IPS-NIHi7 (cell line): ENCODE measurements around the gene ELP2.
"Not testable (repeated sequence)": the region's sequence is repeated elsewhere in the genome, so short reads cannot be mapped to it uniquely, and the experiment has no call there.

Experiments used
- DNase-seq: peaks from one replicate; pipeline ENCODE4 v3.0.0; 2012; ENCODE audit warnings: mixed read lengths; ENCODE audit errors: extremely low spot score

Gene ELP2

DNA sequence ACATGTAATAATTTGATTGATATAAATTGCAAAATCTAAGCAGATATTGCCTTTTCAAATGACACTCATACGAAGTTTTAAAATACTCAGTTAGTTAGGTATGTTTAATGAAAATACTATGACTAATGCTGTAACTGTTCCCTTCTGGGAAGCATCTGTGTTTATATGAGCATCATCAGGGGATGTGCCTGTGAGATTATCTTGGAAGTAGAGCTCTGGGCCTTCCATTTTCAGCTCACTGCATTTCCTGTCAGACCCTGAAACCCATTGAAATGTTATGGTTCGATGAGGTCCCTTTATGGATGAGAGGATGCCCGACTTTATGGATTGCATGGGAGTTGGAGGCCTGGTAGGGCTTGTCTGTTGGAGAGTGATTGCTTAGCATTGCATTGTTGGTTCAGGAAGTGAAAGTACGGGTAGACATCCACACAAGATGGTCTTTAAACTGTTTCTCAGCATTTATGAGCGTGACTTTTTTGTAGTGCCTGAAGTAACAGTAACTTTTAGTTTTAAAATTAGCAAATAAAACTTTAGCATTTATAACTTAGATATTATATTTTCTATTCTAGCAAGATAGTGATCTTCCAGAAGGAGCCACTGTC lies 28.7 kb downstream of the ELP2 start:
- DNase-seq: no peak

DNA sequence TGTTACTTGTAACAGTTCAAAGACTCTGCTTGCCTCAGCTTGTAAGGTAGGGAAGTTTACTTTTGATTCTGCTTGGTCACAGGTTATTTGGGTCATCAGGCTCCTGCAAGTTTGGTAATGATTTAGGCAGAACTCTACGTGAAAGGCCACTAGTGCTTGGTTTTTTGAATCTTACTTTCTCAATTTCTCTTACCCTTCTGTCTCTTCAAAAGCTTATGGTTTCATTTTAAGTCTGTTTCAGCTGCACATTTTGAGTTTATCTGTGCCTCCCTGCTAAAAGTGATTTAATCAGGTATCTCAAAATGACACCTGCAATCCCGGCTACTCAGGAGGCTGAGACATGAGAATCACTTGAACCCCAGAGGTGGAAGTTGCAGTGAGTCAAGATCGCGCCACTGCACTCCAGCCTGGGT lies 31.3 kb downstream of the ELP2 start:
- DNase-seq: no peak

DNA sequence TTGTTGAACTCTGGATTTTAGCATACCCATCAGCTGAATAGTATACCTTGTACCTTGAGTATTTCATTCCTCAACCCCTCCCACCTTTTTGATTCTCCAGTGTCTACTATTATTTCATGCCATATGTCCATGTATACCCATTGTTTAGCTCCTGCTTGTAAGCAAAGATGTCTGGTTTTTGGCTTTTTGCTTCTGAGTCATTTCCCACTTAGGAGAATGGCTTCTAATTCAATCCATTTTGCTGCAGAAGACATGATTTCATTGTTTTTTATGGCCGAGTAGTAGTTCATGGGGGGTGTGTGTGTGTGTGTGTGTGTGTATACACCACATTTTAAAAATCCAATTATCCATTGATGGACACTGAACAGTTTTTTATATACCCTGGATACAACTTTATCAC lies 33.3 kb downstream of the ELP2 start:
- no peak for DNase-seq

DNA sequence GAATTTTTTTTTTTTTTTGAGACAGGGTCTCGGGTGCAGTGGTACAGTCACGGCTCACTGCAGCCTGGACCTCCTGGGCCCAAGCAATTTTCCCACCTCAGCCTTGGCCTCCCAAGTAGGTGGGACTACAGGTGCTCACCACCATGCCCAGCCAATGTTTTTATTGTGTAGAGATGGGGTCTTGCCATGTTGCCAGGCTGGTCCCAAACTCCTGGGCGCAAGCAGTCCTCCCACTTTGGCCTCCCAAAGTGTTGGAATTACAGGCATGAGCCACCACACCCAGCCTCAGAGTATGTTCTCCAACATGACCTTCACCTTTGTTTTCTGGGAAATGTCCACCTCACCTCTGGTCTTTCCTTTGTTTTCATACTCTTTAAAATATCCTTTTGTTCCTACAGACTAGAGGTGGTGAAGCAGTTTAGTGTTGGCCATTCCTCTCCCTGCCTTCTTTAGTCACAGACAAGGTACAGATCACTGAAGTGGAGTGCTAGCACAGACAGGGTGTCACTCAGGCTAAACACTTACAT lies 38.1 kb downstream of the ELP2 start:
- DNase-seq: no peak

DNA sequence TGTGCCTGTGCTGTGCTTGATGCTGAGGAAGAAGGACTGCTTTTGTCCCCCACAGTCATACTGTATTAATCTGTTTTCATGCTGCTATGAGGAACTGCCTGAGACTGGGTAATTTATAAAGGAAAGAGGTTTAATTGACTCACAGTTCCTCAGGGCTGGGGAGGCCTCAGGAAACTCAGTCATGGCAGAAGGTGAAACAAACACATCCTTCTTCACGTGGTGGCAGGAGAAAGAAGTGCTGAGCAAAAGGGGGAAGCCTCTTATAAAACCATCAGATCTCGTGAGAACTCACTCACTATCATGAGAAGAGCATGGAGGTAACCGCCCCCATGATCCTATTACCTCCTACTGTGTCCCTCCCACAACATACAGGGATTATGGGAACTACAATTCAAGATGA lies 38.6 kb downstream of the ELP2 start:
- DNase-seq: not testable (repeated sequence)

DNA sequence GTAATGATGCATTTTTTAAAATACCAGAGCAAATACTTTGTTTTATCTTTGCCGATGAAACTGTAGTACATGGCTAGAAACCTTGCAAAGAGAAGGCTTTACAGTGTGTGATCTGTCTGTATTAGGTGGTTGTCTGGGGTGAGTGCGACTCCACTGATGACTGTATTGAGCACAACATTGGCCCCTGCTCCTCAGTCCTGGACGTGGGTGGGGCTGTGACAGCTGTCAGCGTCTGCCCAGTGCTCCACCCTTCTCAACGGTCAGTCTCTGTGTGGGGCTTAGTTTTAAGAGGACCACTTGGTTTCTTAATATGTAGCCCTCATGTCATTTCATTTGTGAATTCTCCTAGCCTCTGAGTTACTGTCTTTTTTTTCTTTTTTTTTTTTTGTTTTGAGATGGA lies 40.2 kb downstream of the ELP2 start:
- no peak for DNase-seq

DNA sequence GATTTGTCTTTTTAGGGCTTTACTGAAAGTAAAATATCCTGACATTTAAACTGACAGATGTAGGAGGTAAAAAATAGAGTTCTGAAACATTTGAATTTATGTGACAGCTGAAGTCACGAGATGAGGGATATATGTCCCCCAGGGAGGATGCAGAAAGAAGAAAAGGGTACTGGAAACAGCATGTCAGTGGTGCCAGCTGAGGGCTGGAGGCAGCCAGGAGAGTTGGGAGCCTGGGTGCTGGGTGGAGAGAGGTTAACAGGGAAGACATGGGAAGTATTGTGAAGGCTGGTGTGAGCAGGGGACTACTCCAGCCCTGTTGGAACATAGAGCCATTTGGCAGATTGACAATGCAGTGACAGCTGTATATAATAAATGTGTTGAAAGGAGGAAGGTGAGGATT lies 45.8 kb downstream of the ELP2 start:
- no peak for DNase-seq

DNA sequence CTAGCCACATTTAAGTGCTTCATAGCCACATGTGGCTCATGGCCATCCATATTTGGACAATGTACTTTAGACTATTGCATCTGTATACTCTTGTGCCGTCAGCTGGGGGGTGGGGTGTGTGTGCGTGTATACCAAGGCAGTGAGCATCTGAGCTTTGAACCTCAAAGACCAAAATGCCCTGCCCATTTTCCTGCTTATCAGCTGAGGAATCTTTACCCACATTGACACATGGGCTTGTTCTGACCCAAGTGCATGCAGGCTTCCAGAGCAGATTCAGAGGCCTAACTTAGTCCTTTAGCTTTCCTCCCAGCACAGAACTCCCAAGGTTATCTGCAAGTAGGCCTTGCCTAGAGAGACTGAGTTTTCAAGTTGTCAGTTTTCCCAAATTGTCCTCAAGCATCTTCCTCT lies 46.5 kb downstream of the ELP2 start:
- no peak for DNase-seq

DNA sequence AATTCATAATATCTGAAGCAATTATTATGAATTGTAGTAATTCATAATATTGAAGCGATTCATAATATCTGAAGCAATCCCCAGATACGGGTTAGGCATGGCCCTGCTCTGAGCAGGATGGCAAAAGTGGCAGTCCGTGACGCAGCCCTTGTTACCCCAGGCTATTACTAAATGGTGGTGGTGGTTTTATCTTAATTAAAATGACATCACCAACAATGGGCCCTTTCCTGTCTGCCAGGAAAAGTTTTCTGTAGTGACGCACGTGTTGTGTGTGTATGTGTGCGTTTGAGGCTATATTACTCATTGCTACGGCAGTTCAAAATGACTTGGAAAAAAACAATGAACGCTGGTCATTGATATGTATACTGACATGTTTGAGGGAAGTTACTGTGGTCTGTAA lies 47.0 kb downstream of the ELP2 start:
- no peak for DNase-seq

DNA sequence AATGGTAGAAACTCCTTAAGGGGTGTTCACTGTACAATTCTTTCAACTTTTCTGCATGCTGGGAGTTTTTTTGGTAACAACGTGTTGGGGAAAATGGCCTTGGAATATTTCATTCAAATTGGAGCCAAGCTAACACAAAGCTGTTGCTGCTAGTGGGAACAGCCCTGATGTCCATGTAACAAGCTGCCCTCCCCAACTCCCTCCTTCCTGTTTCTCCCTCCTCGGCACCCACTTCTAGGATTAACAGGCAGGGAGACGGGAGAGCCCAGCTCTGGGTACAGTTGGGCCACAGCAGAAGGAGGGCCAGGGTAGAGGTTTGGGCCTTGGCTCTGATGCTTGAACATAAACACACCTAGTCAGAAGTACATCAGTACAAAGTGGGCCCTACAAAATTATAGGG lies 48.2 kb downstream of the ELP2 start:
- no peak for DNase-seq

DNA sequence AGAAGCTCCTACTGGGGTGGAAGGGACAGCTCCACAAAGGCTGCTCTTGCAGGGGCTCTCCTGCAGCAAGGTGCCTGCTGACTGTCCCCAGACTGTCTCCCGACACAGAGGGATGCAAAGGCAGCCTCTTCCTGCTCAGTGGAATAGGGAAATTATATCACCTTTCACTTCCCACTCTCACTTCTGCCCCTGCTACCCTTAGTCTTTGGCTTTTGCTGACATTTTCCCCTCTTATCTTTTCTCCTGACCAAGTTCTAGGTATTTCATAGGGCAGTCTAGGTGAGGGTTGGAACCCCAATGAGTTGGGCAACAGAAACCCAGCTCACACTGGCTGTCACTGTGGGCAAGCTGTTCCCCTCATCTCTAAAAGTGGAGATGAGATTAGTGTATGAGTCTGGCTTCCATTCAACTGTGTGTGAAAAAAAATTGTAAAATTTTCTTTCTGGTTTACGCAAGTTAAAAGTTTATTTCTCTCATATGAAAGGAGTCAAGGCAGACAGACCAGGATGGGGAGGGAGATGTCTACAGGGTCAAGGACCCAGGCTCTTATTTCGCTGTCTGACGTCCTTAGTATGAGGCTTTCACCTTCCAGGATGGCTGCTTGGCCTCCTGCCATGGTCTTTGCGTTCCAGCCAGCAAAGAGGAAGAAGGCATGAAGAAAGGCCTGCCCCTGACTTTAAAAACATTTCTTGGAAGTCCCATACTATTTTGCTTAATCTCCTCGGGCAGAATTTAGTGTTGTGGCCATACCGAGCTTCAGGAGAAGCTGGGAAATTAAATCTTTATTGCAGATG lies 50.1 kb downstream of the ELP2 start:
- no peak for DNase-seq

DNA sequence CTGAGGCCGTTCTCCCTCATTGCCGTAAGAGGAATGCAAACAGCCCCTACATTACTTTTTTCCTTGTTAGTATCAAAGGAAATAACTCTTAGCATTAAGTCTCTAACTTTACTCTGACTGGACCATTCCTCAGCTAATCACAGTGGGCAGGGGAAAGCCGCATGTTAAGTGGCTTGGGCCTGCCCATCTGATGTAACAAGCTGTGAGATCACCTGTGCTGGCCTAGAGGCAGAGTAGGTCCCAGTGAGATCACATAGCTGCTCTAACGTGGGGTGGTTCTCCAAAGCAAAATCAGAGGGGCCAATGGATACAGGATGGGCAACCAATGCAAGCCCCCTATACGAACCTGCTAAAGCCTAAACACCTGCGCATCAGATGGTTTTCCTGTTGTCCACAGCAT lies 51.7 kb downstream of the ELP2 start:
- no peak for DNase-seq

DNA sequence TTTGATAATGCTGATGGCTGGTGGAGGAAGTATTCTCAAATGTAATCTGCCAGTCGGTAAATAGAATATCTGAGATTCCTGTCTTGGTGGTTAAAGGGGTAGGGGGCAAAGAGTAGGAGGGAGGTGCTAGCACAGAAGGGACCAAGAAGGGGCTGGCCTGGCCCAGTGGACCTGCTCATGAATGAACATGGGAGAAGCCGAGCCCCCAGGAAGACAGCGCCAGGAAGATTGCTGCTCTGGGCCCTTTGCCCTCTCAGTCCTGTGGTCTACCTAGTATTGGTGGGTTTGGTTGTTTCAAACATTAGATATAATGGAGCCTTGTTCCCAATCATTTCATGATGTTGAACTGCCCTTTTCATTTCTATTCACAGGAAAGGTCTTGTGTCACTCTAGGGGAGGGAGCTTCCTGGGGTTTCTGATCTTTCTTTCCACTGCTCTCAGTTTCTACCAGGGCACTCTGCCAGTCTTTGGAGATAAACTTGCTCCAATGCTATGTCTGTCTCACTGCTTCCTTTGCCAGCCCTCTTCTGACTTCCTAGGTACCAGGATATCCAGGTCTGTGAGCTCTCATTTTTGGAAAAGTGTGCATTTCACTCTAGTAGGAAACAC lies 52.3 kb downstream of the ELP2 start:
- DNase-seq: no peak

DNA sequence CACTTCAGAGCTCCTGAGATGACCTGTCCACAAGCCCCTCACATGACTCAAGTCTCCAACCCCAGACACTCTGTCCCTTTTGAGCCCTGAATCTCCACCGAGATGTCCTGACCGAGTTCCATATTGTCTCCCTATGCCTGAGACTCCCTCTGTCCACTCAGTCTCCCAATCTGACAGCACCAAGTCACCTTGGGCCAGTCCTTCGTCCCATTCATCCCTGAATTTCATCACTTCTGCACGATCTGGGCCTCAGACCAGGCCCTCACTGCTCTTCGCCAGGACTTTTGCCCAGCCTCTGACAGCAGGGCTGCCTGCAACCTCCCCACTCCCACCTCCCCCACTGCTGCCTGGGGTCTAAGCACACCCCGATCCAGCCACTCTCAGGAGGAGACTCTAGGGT lies 53.3 kb downstream of the ELP2 start:
- DNase-seq: no peak

DNA sequence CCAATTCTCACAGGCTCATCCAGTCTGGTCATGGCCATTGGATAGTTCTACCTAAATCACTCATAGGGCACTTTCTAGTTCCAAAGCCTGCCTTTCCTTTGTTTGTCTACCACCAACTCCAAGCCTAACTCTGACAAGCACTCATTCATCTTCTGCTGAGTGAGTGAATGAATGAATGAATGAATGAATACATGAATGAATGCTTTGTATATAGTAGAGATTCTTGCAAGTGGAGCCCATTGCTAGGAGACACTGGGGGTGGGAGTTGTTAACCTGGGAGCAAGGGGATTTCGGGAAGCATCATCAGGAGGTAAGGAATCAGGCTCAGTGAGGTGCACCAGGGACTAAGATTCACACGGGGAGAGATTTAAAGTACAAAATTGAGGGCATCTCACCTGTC lies 54.3 kb downstream of the ELP2 start:
- DNase-seq: no peak

DNA sequence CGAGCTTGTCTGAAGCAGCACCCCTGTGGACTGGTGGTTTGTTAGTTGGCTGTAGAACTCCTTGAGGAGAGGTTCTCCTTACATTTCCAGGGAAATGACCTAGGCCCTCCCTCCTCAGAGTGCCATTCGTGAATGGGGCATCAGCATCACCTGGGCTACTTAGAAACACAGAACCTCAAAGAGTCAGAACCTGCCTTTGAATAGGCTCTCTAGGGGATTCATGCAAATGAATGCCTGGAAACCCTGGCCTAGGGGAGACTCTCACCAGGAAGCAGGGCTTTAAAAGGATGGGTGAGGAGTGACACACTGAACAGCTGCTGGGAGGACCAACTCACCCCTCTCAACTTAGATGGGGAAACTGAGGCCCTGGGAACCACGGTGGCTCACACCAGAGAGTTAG lies 55.5 kb downstream of the ELP2 start:
- DNase-seq: no peak

DNA sequence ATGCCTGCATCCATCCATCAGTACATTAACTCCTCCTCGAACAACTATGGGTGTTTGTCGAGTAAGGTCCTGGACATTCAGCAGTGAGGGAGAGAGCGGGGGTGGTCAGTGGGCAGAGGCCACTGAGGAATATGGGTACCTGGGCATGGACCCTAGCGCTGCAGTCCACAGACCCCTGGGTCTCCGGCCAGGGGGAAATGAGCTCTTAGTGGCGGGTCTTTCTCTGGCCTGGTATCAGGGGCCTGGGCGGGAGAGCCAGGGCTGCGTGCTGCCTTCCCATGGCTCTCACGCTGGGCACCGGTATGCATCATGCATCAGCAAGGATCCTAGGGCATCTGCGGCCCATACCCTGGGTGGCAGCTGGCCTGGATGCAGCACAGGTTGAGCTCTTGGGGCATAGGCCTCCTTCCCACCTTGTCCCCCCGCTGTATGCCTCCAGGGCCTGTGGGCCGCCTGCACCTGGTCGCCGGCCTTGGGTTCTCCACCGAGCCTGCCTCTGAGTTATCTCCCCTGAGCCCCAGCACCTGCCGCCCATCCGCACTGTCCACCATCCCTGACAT lies 56.3 kb downstream of the ELP2 start:
- DNase-seq: no peak

DNA sequence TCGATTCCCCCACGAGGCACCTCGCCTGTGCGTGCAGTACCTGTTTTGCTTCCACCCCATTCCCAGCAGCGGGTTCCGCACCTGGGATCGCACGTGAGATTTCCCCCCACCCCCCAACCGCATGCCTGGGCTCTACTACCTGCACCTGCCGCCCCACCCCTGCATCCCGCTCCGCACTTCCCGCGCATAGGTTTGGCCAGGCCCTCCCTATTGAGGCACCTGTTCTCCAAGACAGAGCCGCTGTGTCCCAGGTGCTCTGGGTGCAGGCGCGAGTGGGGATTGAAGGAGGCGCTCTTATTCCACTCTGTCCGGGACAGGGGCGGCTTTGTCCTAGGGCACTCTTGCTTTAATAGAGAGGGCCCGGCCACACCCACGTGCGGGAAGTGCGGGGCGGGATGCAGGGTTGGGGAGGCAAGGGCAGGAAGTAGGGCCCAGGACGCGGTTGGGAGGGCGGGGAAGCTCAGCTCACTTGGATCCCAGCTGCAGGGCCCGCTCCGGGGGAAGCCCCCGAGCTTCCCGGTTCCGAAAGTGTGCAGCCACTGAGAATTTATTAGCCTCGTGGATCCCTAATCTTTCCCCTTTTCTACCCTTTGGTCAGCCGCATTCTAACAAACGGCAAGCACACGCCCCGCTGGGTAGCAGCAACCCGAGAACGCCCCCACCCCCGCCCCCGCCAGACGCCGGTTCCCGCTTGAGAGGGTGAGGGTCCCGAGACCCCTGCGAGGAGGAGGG lies 56.9 kb downstream of the ELP2 start:
- peak; percentile 40 for DNase-seq

DNA sequence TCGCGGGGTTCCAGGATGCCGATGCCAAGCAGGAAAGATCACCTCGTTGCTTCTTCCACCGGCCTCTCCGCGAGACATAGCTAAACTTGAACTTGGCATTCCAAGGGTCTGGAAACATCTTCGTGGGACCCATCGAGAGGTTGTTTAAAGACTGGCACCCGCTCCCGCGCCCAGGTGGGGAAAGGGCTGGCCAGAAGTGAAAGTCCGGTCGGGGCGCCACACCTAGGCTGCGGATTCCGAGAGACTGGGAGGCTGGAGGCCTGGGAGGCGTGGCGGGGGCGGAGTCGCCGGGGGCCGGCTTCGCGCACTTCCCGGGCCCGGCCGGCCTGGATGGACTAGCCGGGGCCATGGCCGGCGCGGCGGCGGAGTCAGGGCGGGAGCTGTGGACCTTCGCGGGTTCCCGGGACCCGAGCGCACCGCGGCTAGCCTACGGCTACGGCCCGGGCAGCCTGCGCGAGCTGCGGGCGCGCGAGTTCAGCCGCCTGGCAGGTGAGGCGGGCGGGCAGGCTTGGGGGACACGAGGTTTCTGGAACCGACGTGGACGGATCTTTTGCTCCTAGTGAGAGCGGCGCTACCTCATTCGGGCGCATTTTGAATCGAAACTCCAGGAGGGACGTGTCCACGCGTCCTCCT lies 57.6 kb downstream of the ELP2 start, which contains the start of gene MOCOS:
MOCOS (plus strand) TSS at position 305 of the 633 bp plus-strand sequence; CDS start at position 348, 43 bp downstream.
- peak; percentile 93 for DNase-seq

DNA sequence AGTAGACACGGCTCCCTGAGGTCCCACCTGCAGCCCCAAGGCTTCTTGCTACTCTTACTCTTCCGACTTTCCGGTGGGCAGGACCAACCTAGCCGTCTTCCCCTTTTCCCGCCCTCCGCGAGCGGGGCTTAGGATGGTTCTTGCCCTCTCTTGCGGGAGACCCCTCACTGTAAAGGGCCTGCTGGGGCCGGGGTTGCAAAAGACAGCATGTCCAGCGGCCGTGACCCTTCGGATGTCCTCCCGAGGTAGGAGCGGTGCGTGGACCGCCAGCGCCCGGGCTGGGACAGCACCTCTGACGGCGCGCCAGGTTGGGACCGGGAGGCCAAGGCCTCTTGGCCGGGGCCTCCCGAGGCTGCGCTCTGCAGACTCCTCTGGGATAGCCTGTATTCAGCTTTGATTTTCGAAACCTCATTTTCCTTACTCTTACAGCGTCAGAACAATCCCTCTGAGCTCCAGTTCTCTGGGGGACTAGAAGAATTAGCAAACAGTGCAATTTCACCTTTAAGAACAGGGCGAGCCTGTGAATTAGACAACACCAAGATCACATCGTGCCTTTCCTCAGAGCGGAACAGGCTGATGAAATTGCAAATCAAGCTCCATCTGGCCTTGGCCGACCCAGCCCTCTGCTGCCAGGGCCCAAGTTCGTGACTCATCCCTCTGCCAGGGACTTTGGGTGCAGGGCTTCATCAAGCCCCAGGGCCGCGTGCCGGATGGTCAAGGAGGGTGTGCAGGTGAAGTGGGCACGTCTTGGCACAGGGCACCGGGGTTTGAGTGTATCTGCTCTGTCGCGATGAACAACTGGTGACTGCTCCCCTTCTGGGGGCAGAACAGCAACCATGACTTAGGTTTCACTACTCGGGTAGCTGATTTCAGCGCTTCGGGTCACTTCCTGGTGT lies 58.4 kb downstream of the ELP2 start:
- peak; percentile 36 for DNase-seq
